Osteoblast (primary cell): ENCODE results near the gene AFF3. TPM values are rescaled to one million over a fixed set of nuclear protein-coding genes. Genes with fewer than 3 reads are reported as not detected.

Experiments used
- DNase-seq: peaks from one replicate; pipeline ENCODE4 v3.0.0; 2011; ENCODE audit warnings: low spot score, mixed read lengths; ENCODE audit not compliant: insufficient read length; ENCODE audit errors: missing footprints
- H2AFZ ChIP-seq: 2 replicates; pipeline ENCODE4 v1.6.0; 2011; ENCODE audit warnings: mild to moderate bottlenecking, low read length
- H3K27ac ChIP-seq: 2 replicates; pipeline ENCODE4 v1.5.1; 2011; ENCODE audit warnings: mild to moderate bottlenecking, low read depth, low read length, moderate library complexity
- H3K27me3 ChIP-seq: 2 replicates; pipeline ENCODE4 v1.6.0; 2012; ENCODE audit warnings: mild to moderate bottlenecking, control low read depth, inconsistent platforms, low read length, moderate library complexity; ENCODE audit not compliant: insufficient read depth
- H3K36me3 ChIP-seq: 2 replicates; pipeline ENCODE4 v1.5.1; 2011; ENCODE audit warnings: mild to moderate bottlenecking, low read length, control low read depth, moderate library complexity; ENCODE audit not compliant: insufficient read depth
- H3K4me1 ChIP-seq: 2 replicates; pipeline ENCODE4 v1.5.1; 2011; ENCODE audit warnings: mild to moderate bottlenecking, low read length, control low read depth, moderate library complexity; ENCODE audit not compliant: insufficient read depth
- H3K4me2 ChIP-seq: 2 replicates; pipeline ENCODE4 v1.6.0; 2011; ENCODE audit warnings: mild to moderate bottlenecking, low read length; ENCODE audit not compliant: insufficient read depth
- H3K4me3 ChIP-seq: fragments of 200-600 bp; sonication (generic); 3 replicates; pipeline ENCODE4 v1.5.1; 2012; ENCODE audit warnings: mild to moderate bottlenecking, low read length, inconsistent platforms; ENCODE audit not compliant: insufficient read depth
- H3K79me2 ChIP-seq: 2 replicates; pipeline ENCODE4 v1.6.0; 2012; ENCODE audit warnings: mild to moderate bottlenecking, low read length, control low read depth, inconsistent platforms; ENCODE audit not compliant: insufficient read depth
- H3K9me3 ChIP-seq: 2 replicates; pipeline ENCODE4 v1.5.1; 2011; ENCODE audit warnings: low read depth, low read length, control low read depth
- H4K20me1 ChIP-seq: 2 replicates; pipeline ENCODE4 v1.6.0; 2012; ENCODE audit warnings: mild to moderate bottlenecking, low read length, control low read depth; ENCODE audit not compliant: insufficient read depth
- CTCF ChIP-seq: IDR thresholded peaks from 2 replicates; pipeline ENCODE4 v1.5.1; 2011; ENCODE audit warnings: mild to moderate bottlenecking, low read depth, low read length, moderate library complexity; ENCODE audit errors: extremely low read depth
- total RNA-seq: library from RNA; depleted of rRNA; stranded (reverse); fragments of >200 nt; gene quantifications from 2 replicates; pipeline ENCODE4 v1.2.3, GENCODE V29; 2012

Gene AFF3
- total RNA-seq, 1 donor: 4.3 TPM

DNA sequence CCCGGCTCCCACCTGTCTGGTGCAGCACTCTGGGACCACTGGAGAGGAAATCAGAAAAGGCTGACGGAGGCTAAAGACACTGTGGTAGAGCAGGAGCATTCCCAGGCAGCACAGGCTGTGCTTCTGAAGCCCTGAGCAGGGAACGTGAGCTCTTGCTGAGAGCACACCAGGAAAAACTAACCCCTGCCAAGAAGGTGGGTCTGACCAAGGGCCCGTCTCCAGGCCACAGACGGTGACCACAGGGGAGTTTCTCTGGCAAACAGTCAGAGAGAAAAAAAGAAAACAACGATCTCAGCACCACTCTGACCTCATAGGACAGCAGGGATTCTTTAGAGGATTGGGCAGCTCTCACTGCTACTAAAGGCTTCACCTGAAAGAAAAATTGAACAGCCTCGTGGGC is 201.4 kb downstream of the AFF3 start:
- no peak for TF ChIP-seq CTCF
- H3K4me2 ChIP-seq: no peak overlapping the region
- no peak overlapping the region for H3K27ac ChIP-seq

GRCh38 chr2:99939135-99939534 is 203.3 kb downstream of the AFF3 start:
- H3K4me2 ChIP-seq: no peak overlapping the region

More for the DNA sequence above, 201.4 kb downstream of the AFF3 start:
- Histone ChIP-seq H2AFZ (no peak overlapping the region), H3K36me3 (no peaks in the 10 kb centered on the region), H3K9me3 (no peaks in the 10 kb centered on the region), H3K79me2 (no peaks in the 10 kb centered on the region), H3K4me1 (peaks cover 4% of the 10 kb centered on the region), H4K20me1 (no peaks in the 10 kb centered on the region), H3K4me3 (no peak overlapping the region), H3K27me3 (no peaks in the 10 kb centered on the region)
- DNase-seq: peak; percentile 39

GRCh38 chr2:99938250-99938649 is 204.1 kb downstream of the AFF3 start:
- Histone ChIP-seq H4K20me1 (no peaks in the 10 kb centered on the region), H2AFZ (no peak overlapping the region), H3K79me2 (no peaks in the 10 kb centered on the region), H3K4me3 (no peak overlapping the region), H3K27me3 (no peaks in the 10 kb centered on the region), H3K4me1 (peaks cover 4% of the 10 kb centered on the region), H3K4me2 (no peak overlapping the region), H3K36me3 (no peaks in the 10 kb centered on the region), H3K9me3 (no peaks in the 10 kb centered on the region), H3K27ac (no peak overlapping the region)
- TF ChIP-seq CTCF: no peak
- no peak for DNase-seq

More at GRCh38 chr2:99939135-99939534, 203.3 kb downstream of the AFF3 start:
- Histone ChIP-seq H3K27ac (no peak overlapping the region), H3K36me3 (no peaks in the 10 kb centered on the region), H3K4me1 (peaks cover 4% of the 10 kb centered on the region), H3K27me3 (no peaks in the 10 kb centered on the region), H3K79me2 (no peaks in the 10 kb centered on the region), H3K9me3 (no peaks in the 10 kb centered on the region), H3K4me3 (no peak overlapping the region), H2AFZ (no peak overlapping the region), H4K20me1 (no peaks in the 10 kb centered on the region)
- DNase-seq: no peak
- no peak for TF ChIP-seq CTCF

- Histone ChIP-seq H3K27ac (no peak overlapping the region), H3K4me1 (peaks cover 4% of the 10 kb centered on the region)
- no peak for TF ChIP-seq CTCF
These were observed 206.3 kb downstream of the AFF3 start for GRCh38 chr2:99936065-99936464.

More at GRCh38 chr2:99936065-99936464, 206.3 kb downstream of the AFF3 start:
- Histone ChIP-seq H3K9me3 (no peaks in the 10 kb centered on the region), H3K4me3 (no peak overlapping the region), H3K79me2 (no peaks in the 10 kb centered on the region), H3K4me2 (no peak overlapping the region), H3K36me3 (no peaks in the 10 kb centered on the region), H3K27me3 (peaks cover under 1% of the 10 kb centered on the region), H2AFZ (no peak overlapping the region), H4K20me1 (no peaks in the 10 kb centered on the region)
- DNase-seq: no peak
